Effector memory CD8-positive, alpha-beta T cell (primary cell): ENCODE results near the gene PEX11A.
"Not testable (repeated sequence)": the region's sequence is repeated elsewhere in the genome, so short reads cannot be mapped to it uniquely, and the experiment has no call there.

Experiments
- ATAC-seq: fragments of 150-1000 bp; cut with Tn5 transposase; replicated peaks from 2 replicates; pipeline ENCODE4 v1.10.0; 2021; ENCODE audit warnings: mild to moderate bottlenecking, moderate library complexity
- DNase-seq, 3 experiments: peaks; one replicate each; pipeline ENCODE4 v3.0.0; 2021
- H3K27ac Mint-ChIP-seq, 2 donors: one replicate each; pipeline ENCODE4 v1.8.0; 2022; ENCODE audit warnings: mild to moderate bottlenecking in 2 of 2, mixed read lengths in 2 of 2, moderate library complexity in 2 of 2
- H3K27me3 Mint-ChIP-seq, 2 donors: one replicate each; pipeline ENCODE4 v1.8.0; 2022; ENCODE audit warnings: mixed read lengths in 2 of 2
- H3K36me3 Mint-ChIP-seq: one replicate; pipeline ENCODE4 v1.8.0; 2022; ENCODE audit warnings: mild to moderate bottlenecking, moderate library complexity, mixed read lengths; ENCODE audit not compliant: insufficient read depth
- H3K4me1 Mint-ChIP-seq, 2 donors: one replicate each; pipeline ENCODE4 v1.8.0; 2022; ENCODE audit warnings: low read depth in 2 of 2, mixed read lengths in 2 of 2
- H3K4me3 Mint-ChIP-seq, 2 donors: one replicate each; pipeline ENCODE4 v1.8.0; 2022; ENCODE audit warnings: mild to moderate bottlenecking in 2 of 2, mixed read lengths in 2 of 2, moderate library complexity in 2 of 2
- H3K9me3 Mint-ChIP-seq, 2 donors: one replicate each; pipeline ENCODE4 v1.8.0; 2022; ENCODE audit warnings: mixed read lengths in 2 of 2

Gene PEX11A

GRCh38 chr15:89693696-89694095, 3.1 kb upstream of the PEX11A start:
- H3K4me3 Mint-ChIP-seq: no peak overlapping the region
- H3K4me1 Mint-ChIP-seq: peaks cover 9 to 15% of the 10 kb centered on the region in 2 donors

GRCh38 chr15:89693091-89693490, 2.5 kb upstream of the PEX11A start:
- no peaks in the 10 kb centered on the region for H3K9me3 Mint-ChIP-seq
- no peak overlapping the region for H3K27ac Mint-ChIP-seq
- no peak overlapping the region for H3K4me3 Mint-ChIP-seq
- H3K36me3 Mint-ChIP-seq: peaks cover 9% of the 10 kb centered on the region
- H3K27me3 Mint-ChIP-seq: no peaks in the 10 kb centered on the region
- peaks cover 9 to 15% of the 10 kb centered on the region in 2 donors for H3K4me1 Mint-ChIP-seq
- ATAC-seq (no peak), DNase-seq (no peak)

More at GRCh38 chr15:89693696-89694095, 3.1 kb upstream of the PEX11A start:
- Mint-ChIP-seq H3K9me3 (no peaks in the 10 kb centered on the region), H3K27me3 (no peaks in the 10 kb centered on the region), H3K36me3 (peaks cover 9% of the 10 kb centered on the region), H3K27ac (no peak overlapping the region)
- ATAC-seq (no peak), DNase-seq (no peak)

- H3K27me3 Mint-ChIP-seq, H3K9me3 Mint-ChIP-seq, DNase-seq, ATAC-seq, H3K36me3 Mint-ChIP-seq: not testable (repeated sequence)
- peak overlapping the region; percentile 89 to 92 for H3K27ac Mint-ChIP-seq
- H3K4me3 Mint-ChIP-seq: peak overlapping the region; percentile 86 to 94
- peaks cover 11 to 19% of the 10 kb centered on the region in 2 donors for H3K4me1 Mint-ChIP-seq
Measured at GRCh38 chr15:89689930-89690275, 651 bp downstream of the PEX11A start.

- Mint-ChIP-seq H3K4me1 (peaks cover 11 to 19% of the 10 kb centered on the region in 2 donors), H3K36me3 (peaks cover 9% of the 10 kb centered on the region), H3K27me3 (no peaks in the 10 kb centered on the region), H3K4me3 (no peak overlapping the region), H3K9me3 (no peaks in the 10 kb centered on the region), H3K27ac (no peak overlapping the region)
- DNase-seq (no peak), ATAC-seq (no peak)
Measured at GRCh38 chr15:89686522-89686921, 4.0 kb downstream of the PEX11A start.

- DNase-seq (no peak), ATAC-seq (no peak)
- no peaks in the 10 kb centered on the region for H3K9me3 Mint-ChIP-seq
- peaks cover 8% of the 10 kb centered on the region for H3K36me3 Mint-ChIP-seq
- H3K27ac Mint-ChIP-seq: no peak overlapping the region
- H3K27me3 Mint-ChIP-seq: no peaks in the 10 kb centered on the region
- peaks cover 9 to 16% of the 10 kb centered on the region in 2 donors for H3K4me1 Mint-ChIP-seq
- no peak overlapping the region for H3K4me3 Mint-ChIP-seq
Measured at GRCh38 chr15:89685995-89686394, 4.6 kb downstream of the PEX11A start.

GRCh38 chr15:89681146-89681545, 9.4 kb downstream of the PEX11A start:
- no peak overlapping the region for H3K27ac Mint-ChIP-seq
- H3K27me3 Mint-ChIP-seq: no peaks in the 10 kb centered on the region
- H3K9me3 Mint-ChIP-seq: no peaks in the 10 kb centered on the region
- no peaks in the 10 kb centered on the region for H3K4me1 Mint-ChIP-seq
- no peak overlapping the region for H3K4me3 Mint-ChIP-seq
- DNase-seq (no peak), ATAC-seq (no peak)
- H3K36me3 Mint-ChIP-seq: no peaks in the 10 kb centered on the region

- no peaks in the 10 kb centered on the region for H3K27me3 Mint-ChIP-seq
- no peaks in the 10 kb centered on the region for H3K9me3 Mint-ChIP-seq
- no peak overlapping the region for H3K4me3 Mint-ChIP-seq
- H3K27ac Mint-ChIP-seq: no peak overlapping the region
- no peak for DNase-seq
- no peaks in the 10 kb centered on the region for H3K4me1 Mint-ChIP-seq
- no peaks in the 10 kb centered on the region for H3K36me3 Mint-ChIP-seq
- no peak for ATAC-seq
Measured at GRCh38 chr15:89680282-89680873, 10.2 kb downstream of the PEX11A start.

GRCh38 chr15:89679212-89679611, 11.3 kb downstream of the PEX11A start, which contains the start of gene PLIN1:
Gene PLIN1 (minus strand): TSS chr15:89679367. CDS start chr15:89677489, 1,878 bp downstream.
- no peak for DNase-seq
- Mint-ChIP-seq H3K27ac (no peak within 1 kb of the TSS), H3K27me3 (peaks cover 0 to under 1% of the 10 kb centered on the region in 2 donors), H3K4me1 (no peaks in the 10 kb centered on the region), H3K4me3 (no peak within 1 kb of the TSS), H3K9me3 (no peaks in the 10 kb centered on the region), H3K36me3 (no peaks in the 10 kb centered on the region)
- no peak for ATAC-seq

GRCh38 chr15:89677381-89677780, 13.2 kb downstream of the PEX11A start:
- Mint-ChIP-seq H3K4me3 (no peak overlapping the region), H3K27ac (no peak overlapping the region), H3K27me3 (peaks cover 0 to 9% of the 10 kb centered on the region in 2 donors), H3K4me1 (no peaks in the 10 kb centered on the region), H3K36me3 (no peaks in the 10 kb centered on the region), H3K9me3 (no peaks in the 10 kb centered on the region)
- no peak for ATAC-seq
- DNase-seq: no peak

GRCh38 chr15:89675606-89676005, 14.9 kb downstream of the PEX11A start:
- no peak for DNase-seq
- H3K36me3 Mint-ChIP-seq: no peaks in the 10 kb centered on the region
- H3K4me1 Mint-ChIP-seq: no peaks in the 10 kb centered on the region
- ATAC-seq: no peak
- H3K4me3 Mint-ChIP-seq: no peak overlapping the region
- no peak overlapping the region for H3K27ac Mint-ChIP-seq
- H3K9me3 Mint-ChIP-seq: no peaks in the 10 kb centered on the region
- H3K27me3 Mint-ChIP-seq: peaks cover 0 to 9% of the 10 kb centered on the region in 2 donors

- Mint-ChIP-seq H3K36me3 (no peaks in the 10 kb centered on the region), H3K27me3 (peaks cover 0 to 9% of the 10 kb centered on the region in 2 donors), H3K9me3 (no peaks in the 10 kb centered on the region), H3K27ac (peak overlapping the region in 1 of 2 donors; percentile 36), H3K4me3 (no peak overlapping the region), H3K4me1 (no peaks in the 10 kb centered on the region)
- no peak for ATAC-seq
- no peak for DNase-seq
Measured at GRCh38 chr15:89674526-89674925, 16.0 kb downstream of the PEX11A start.

- no peak for DNase-seq
- no peak for ATAC-seq
- Mint-ChIP-seq H3K9me3 (no peaks in the 10 kb centered on the region), H3K36me3 (no peaks in the 10 kb centered on the region), H3K4me3 (no peak overlapping the region), H3K27me3 (peaks cover 0 to 15% of the 10 kb centered on the region in 2 donors), H3K27ac (no peak overlapping the region), H3K4me1 (no peaks in the 10 kb centered on the region)
Measured at GRCh38 chr15:89673165-89673512, 17.4 kb downstream of the PEX11A start.

- DNase-seq (no peak), ATAC-seq (no peak)
- Mint-ChIP-seq H3K27ac (no peak overlapping the region), H3K36me3 (no peaks in the 10 kb centered on the region), H3K4me3 (no peak overlapping the region), H3K27me3 (peaks cover 3 to 21% of the 10 kb centered on the region in 2 donors), H3K9me3 (no peaks in the 10 kb centered on the region), H3K4me1 (no peaks in the 10 kb centered on the region)
Measured at GRCh38 chr15:89672221-89673164, 18.1 kb downstream of the PEX11A start.

GRCh38 chr15:89671687-89672086, 18.9 kb downstream of the PEX11A start:
- no peak for ATAC-seq
- Mint-ChIP-seq H3K9me3 (no peaks in the 10 kb centered on the region), H3K27me3 (peaks cover 4 to 29% of the 10 kb centered on the region in 2 donors), H3K27ac (no peak overlapping the region), H3K36me3 (no peaks in the 10 kb centered on the region), H3K4me1 (no peaks in the 10 kb centered on the region), H3K4me3 (no peak overlapping the region)
- no peak for DNase-seq
